B cell (primary cell): Measurements from ENCODE around the gene CHTF18. TPM values are rescaled to one million over a fixed set of nuclear protein-coding genes. Genes with fewer than 3 reads are reported as not detected.

Experiments used
- ATAC-seq: fragments of 200-7000 bp; cut with Tn5 transposase; one replicate; pipeline ENCODE4 v1.10.0; 2021; ENCODE audit warnings: low read depth, mild to moderate bottlenecking, moderate number of reproducible peaks, moderate library complexity
- CTCF ChIA-PET: fragments of 350-600 bp; sonication (Branson Sonifier 250); formaldehyde crosslinking; loops from one replicate; lab custom pipeline; 2021; ENCODE audit warnings: antibody characterized with exemption, inconsistent platforms; lab: Charles Lee
- POLR2A ChIA-PET: fragments of 350-600 bp; sonication (Branson Sonifier 250); formaldehyde crosslinking; loops from one replicate; lab custom pipeline; 2021; ENCODE audit warnings: antibody characterized with exemption; lab: Charles Lee
- DNase-seq: peaks from one replicate; pipeline ENCODE4 v3.0.0; 2013
- H2AFZ ChIP-seq: 2 replicates; pipeline ENCODE4 v1.6.1; 2012; ENCODE audit warnings: mild to moderate bottlenecking, low read depth, low read length; ENCODE audit not compliant: insufficient read depth, poor library complexity, severe bottlenecking
- H3K27ac ChIP-seq, 2 donors: 1 replicate in 1 of 2; 2 replicates in 1 of 2; pipeline ENCODE4 v1.5.1; 2012 to 2013; ENCODE audit warnings: low read length in 2 of 2, mild to moderate bottlenecking in 2 of 2, moderate library complexity in 1 of 2
- H3K27me3 ChIP-seq, 4 experiments: fragments of 200-600 bp in 1 of 4; sonication (generic) in 1 of 4; replicated peaks in 1 of 4; 1 replicate in 2 of 4; 2 replicates in 2 of 4; pipeline versions ENCODE4 v1.6.1 to v1.7.0; 2013 to 2016; ENCODE audit warnings: low read length in 3 of 4, mild to moderate bottlenecking in 2 of 4, mixed read lengths in 1 of 4, moderate library complexity in 1 of 4; ENCODE audit not compliant: insufficient read depth in 4 of 4, control insufficient read depth in 3 of 4; ENCODE audit errors: control extremely low read depth in 1 of 4
- H3K36me3 ChIP-seq, 2 experiments: replicated peaks in 1 of 2; 1 replicate in 1 of 2; 2 replicates in 1 of 2; pipeline versions ENCODE4 v1.6.1 to v1.7.1; 2013; ENCODE audit warnings: low read length in 1 of 2; ENCODE audit not compliant: insufficient read depth in 2 of 2, control insufficient read depth in 1 of 2; ENCODE audit errors: control extremely low read depth in 1 of 2, extremely low read depth in 1 of 2
- H3K4me1 ChIP-seq, 2 donors: fragments of 200-600 bp in 1 of 2; sonication (generic) in 1 of 2; 1 replicate in 1 of 2; 2 replicates in 1 of 2; pipeline versions ENCODE4 v1.5.1 to v1.6.1; 2013 to 2017; ENCODE audit warnings: low read length in 2 of 2; ENCODE audit not compliant: control insufficient read depth in 2 of 2, insufficient read depth in 2 of 2
- H3K4me2 ChIP-seq: replicated peaks from 2 replicates; pipeline ENCODE3; 2012; ENCODE audit warnings: mild to moderate bottlenecking, low read depth, low read length; ENCODE audit not compliant: poor library complexity, severe bottlenecking
- H3K4me3 ChIP-seq, 5 experiments: fragments of 200-600 bp in 1 of 5; sonication (generic) in 1 of 5; 1 replicate in 3 of 5; 2 replicates in 2 of 5; pipeline versions ENCODE4 v1.5.1 to v1.7.0; 2011 to 2016; ENCODE audit warnings: low read length in 4 of 5, mild to moderate bottlenecking in 4 of 5, low read depth in 2 of 5, control low read depth in 1 of 5, moderate library complexity in 1 of 5; ENCODE audit not compliant: insufficient read depth in 1 of 5; ENCODE audit errors: control extremely low read depth in 1 of 5, extremely low read depth in 1 of 5
- H3K79me2 ChIP-seq: fragments of 200-600 bp; sonication (generic); one replicate; pipeline ENCODE4 v1.6.0; 2016; ENCODE audit warnings: low read length; ENCODE audit not compliant: control insufficient read depth, insufficient read depth
- H3K9ac ChIP-seq: fragments of 200-600 bp; sonication (generic); 2 replicates; pipeline ENCODE4 v1.6.1; 2017; ENCODE audit warnings: mild to moderate bottlenecking, low read length, moderate library complexity
- H3K9me3 ChIP-seq, 3 donors: one replicate each; pipeline versions ENCODE4 v1.6.1 to v1.7.1; 2013; ENCODE audit warnings: low read length in 2 of 3; ENCODE audit not compliant: control insufficient read depth in 2 of 3, insufficient read depth in 1 of 3; ENCODE audit errors: control extremely low read depth in 1 of 3
- H4K20me1 ChIP-seq: 2 replicates; pipeline ENCODE4 v1.6.0; 2012; ENCODE audit warnings: mild to moderate bottlenecking, low read length; ENCODE audit not compliant: insufficient read depth, control insufficient read depth, poor library complexity, severe bottlenecking
- H3K27ac Mint-ChIP-seq: one replicate; pipeline ENCODE4 v1.8.0; 2021; ENCODE audit warnings: mixed read lengths
- H3K27me3 Mint-ChIP-seq: one replicate; pipeline ENCODE4 v1.8.0; 2021; ENCODE audit warnings: mixed read lengths
- H3K4me1 Mint-ChIP-seq: one replicate; pipeline ENCODE4 v1.8.0; 2021; ENCODE audit warnings: mixed read lengths
- H3K4me3 Mint-ChIP-seq: one replicate; pipeline ENCODE4 v1.8.0; 2021; ENCODE audit warnings: mixed read lengths
- H3K9me3 Mint-ChIP-seq: one replicate; pipeline ENCODE4 v1.8.0; 2022; ENCODE audit warnings: mixed read lengths; ENCODE audit not compliant: insufficient read depth
- EZH2 ChIP-seq: IDR thresholded peaks from 2 replicates; pipeline ENCODE4 v1.6.1; 2012; ENCODE audit warnings: borderline replicate concordance, low read depth, mild to moderate bottlenecking, moderate library complexity, low read length; ENCODE audit not compliant: insufficient read depth, poor library complexity, severe bottlenecking
- WGBS: methylation state at CpG from one replicate; pipeline ENCODE4 v1.1.5; 2013; ENCODE audit warnings: missing lambda C conversion rate; ENCODE audit not compliant: insufficient coverage; 5-methylcytosine and 5-hydroxymethylcytosine counted together
- intact Hi-C: fragments of 100-400 bp; cut with micrococcal nuclease; formaldehyde crosslinking; loops from one replicate; pipeline ENCODE4 v1.10.0; 2022
- polyA plus RNA-seq: library from polyadenylated mRNA; depleted of rRNA; stranded (reverse); fragments of >200 nt; gene quantifications from 2 replicates; pipeline ENCODE4 v1.2.3, GENCODE V29; 2012
- total RNA-seq, 2 donors: library from RNA; stranded (reverse); fragments of 120-200 nt in 1 of 2; gene quantifications; 1 replicate in 1 of 2; 2 replicates in 1 of 2; pipeline versions ENCODE4 v1.2.3 to v1.2.4, GENCODE V29; 2013 to 2022
- TF ChIP-seq, protein P1 (sequence below): fragments of 200-600 bp; IDR thresholded peaks from one replicate; pipeline ENCODE4 v1.8.0; 2022; ENCODE audit warnings: antibody characterized with exemption, mild to moderate bottlenecking

Gene CHTF18
- total and polyA plus RNA-seq, 2 donors (not counting 1 experiment from before 2014, with no cell fraction given): 72.3 to 76.1 TPM

DNA sequence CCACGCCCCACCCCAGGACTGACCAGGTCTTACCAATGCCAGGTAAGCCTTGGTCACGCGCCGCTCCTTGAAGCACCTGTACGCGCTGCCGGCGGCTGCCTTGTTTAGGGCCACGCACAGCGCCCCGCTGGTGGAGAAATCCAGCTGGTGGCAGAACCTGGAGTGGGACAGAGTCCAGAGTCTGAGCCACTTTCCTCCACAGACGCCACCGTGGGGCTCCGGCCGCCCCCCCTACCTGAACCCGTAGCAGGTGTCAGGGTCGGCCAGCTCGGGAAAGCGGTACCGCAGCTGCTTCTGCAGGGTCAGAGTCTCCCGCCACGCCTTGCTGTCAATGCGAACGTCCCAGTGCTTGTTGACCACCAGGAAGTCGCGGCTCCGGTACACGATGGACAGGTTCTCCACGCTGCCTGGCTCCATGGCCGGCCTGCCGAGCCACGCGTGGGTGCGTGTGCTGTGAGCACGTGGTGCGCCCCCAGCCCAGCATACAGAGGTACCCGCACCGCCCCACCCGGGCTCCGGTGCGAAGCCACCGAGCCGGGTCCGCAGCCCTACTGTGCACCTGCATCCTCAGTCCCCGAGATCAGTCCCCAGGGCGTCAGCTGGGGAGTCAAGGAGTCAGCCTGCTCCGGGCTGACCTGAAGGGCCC is 976 bp upstream of the CHTF18 start:
- no peak for TF ChIP-seq EZH2
- TF ChIP-seq, protein P1, sequence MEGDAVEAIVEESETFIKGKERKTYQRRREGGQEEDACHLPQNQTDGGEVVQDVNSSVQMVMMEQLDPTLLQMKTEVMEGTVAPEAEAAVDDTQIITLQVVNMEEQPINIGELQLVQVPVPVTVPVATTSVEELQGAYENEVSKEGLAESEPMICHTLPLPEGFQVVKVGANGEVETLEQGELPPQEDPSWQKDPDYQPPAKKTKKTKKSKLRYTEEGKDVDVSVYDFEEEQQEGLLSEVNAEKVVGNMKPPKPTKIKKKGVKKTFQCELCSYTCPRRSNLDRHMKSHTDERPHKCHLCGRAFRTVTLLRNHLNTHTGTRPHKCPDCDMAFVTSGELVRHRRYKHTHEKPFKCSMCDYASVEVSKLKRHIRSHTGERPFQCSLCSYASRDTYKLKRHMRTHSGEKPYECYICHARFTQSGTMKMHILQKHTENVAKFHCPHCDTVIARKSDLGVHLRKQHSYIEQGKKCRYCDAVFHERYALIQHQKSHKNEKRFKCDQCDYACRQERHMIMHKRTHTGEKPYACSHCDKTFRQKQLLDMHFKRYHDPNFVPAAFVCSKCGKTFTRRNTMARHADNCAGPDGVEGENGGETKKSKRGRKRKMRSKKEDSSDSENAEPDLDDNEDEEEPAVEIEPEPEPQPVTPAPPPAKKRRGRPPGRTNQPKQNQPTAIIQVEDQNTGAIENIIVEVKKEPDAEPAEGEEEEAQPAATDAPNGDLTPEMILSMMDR: no peak

DNA sequence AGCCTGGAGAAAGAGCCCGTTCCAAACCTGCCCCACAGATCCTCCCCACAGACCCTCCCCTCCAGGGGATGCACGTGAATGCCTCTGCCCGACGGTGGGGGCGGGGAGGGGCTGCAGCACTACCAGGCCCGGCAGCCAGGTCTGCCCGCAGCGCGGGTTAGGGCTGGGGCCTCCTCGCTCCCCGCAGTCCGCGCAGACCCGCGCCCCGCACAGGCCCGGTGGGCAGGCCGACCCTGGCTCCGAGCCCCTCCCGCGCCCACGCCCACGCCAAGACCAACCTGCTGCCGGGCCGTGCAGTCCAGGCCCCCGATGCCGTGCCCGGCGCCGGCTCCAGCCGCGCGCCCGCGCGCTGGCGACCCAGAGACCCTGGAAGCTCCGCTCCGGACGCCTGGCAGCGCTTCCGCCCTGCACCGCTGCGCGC is 432 bp upstream of the CHTF18 start, which contains the start of gene RPUSD1:
RPUSD1 (minus strand) TSS at position 404 of the 421 bp plus-strand sequence. CDS start 644 bp downstream, outside the sequence.
- Mint-ChIP-seq H3K27me3 (no peaks in the 10 kb centered on the region), H3K27ac (peak within 1 kb of the TSS; percentile 76), H3K4me1 (peaks cover 7% of the 10 kb centered on the region), H3K9me3 (no peaks in the 10 kb centered on the region), H3K4me3 (peak within 1 kb of the TSS; percentile 86)
- peak; percentile 5 for ATAC-seq
- Histone ChIP-seq H3K9ac (peak within 1 kb of the TSS; percentile 92), H2AFZ (peak within 1 kb of the TSS; percentile 94), H3K79me2 (peaks cover 11% of the 10 kb centered on the region), H3K9me3 (no peaks in the 10 kb centered on the region), H3K27ac (peak within 1 kb of the TSS in 1 of 2 donors; percentile 68), H3K4me3 (peak within 1 kb of the TSS; percentile 15 to 86 (median 81)), H4K20me1 (peaks cover 31% of the 10 kb centered on the region), H3K36me3 (peaks cover 0 to 8% of the 10 kb centered on the region in 2 experiments), H3K4me2 (peak within 1 kb of the TSS; percentile 100), H3K27me3 (peaks cover 0 to 4% (median 0%) of the 10 kb centered on the region in 4 experiments), H3K4me1 (peaks cover 13 to 24% of the 10 kb centered on the region in 2 donors)
- TF ChIP-seq, protein P1: no peak
- no peak for TF ChIP-seq EZH2
- CTCF ChIA-PET: interaction anchor here (1.2 to 7.4 kb wide), 2 partner anchors 39 to 75 kb away, joined by 4 to 94 read pairs; partner anchors contain the start of gene METRN
- WGBS: under 1% methylated on average over 45 of the region's 45 CpGs
- no peak for DNase-seq
- intact Hi-C loops: loop anchor here (1.0 kb wide), 3 partner anchors 19 to 61 kb away; partner anchors contain the start of gene HAGHL
- POLR2A ChIA-PET: interaction anchor here (0.5 to 1.1 kb wide), 2 partner anchors 47 to 257 kb away, joined by 3 read pairs; partner anchors contain the start of gene CIAO3

More for the DNA sequence above, 976 bp upstream of the CHTF18 start:
- no peak for ATAC-seq
- Mint-ChIP-seq H3K9me3 (no peaks in the 10 kb centered on the region), H3K27ac (peak overlapping the region; percentile 76), H3K4me1 (peaks cover 7% of the 10 kb centered on the region), H3K4me3 (peak overlapping the region; percentile 86), H3K27me3 (no peaks in the 10 kb centered on the region)
- Histone ChIP-seq H3K9ac (peak overlapping the region; percentile 92), H3K4me1 (peaks cover 13 to 24% of the 10 kb centered on the region in 2 donors), H3K4me3 (peak overlapping the region; percentile 8 to 85 (median 81)), H3K27me3 (peaks cover 0 to 9% (median 0%) of the 10 kb centered on the region in 4 experiments), H2AFZ (peak overlapping the region; percentile 66), H3K9me3 (no peaks in the 10 kb centered on the region), H4K20me1 (peaks cover 31% of the 10 kb centered on the region), H3K79me2 (peaks cover 11% of the 10 kb centered on the region), H3K4me2 (peak overlapping the region; percentile 100), H3K36me3 (peaks cover 0 to 8% of the 10 kb centered on the region in 2 experiments), H3K27ac (peak overlapping the region in 1 of 2 donors; percentile 41)
- POLR2A ChIA-PET: no interaction called here
- CTCF ChIA-PET: interaction anchor here (1.0 to 7.4 kb wide), 2 partner anchors 46 to 75 kb away, joined by 4 to 94 read pairs; partner anchors contain the start of gene METRN
- intact Hi-C loops: no loop called here
- 44% methylated on average over 47 of the region's 47 CpGs for WGBS
- DNase-seq: no peak
